NT2/D1 (cell line): Measurements from ENCODE around the gene VPS33A.

Source experiments
- SUZ12 ChIP-seq: IDR thresholded peaks from 2 replicates; pipeline ENCODE4 v1.6.1; 2011; ENCODE audit not compliant: insufficient read length, insufficient read depth; ENCODE audit errors: extremely low read depth
- YY1 ChIP-seq: IDR thresholded peaks from 2 replicates; pipeline ENCODE4 v1.6.1; 2011; ENCODE audit not compliant: insufficient read length, insufficient read depth
- ZNF274 ChIP-seq: IDR thresholded peaks from 2 replicates; pipeline ENCODE4 v1.6.1; 2011; ENCODE audit warnings: mild to moderate bottlenecking, low read depth, low read length

DNA sequence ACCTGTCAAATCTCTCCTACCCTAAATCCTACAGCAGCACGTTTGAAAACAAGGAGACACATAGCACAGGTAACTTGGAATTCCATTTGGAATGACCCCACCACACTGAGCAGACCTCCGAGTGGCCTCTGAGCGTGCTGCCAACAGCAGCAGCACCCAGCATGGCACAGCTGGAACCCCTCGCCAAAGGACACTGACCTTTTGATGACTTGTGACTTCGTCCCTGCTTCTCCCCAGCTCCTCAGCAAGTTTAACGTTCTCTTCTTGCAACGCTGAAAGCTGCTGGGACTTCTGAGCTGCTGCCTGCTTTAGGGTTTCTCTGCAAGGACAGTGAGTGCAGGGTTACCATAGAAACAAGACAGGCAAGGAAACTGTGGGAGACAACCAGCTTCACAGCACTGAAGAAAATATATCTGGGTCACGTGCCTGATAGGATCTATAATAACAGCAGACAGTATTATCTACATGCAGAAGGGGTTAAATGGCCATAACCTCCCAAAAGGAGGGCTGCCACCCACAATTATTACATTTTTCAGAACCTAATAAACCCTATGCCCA lies 43.3 kb upstream of the VPS33A start:
- TF ChIP-seq YY1 = no peak
- no peak for TF ChIP-seq ZNF274
- no peak for TF ChIP-seq SUZ12
